HG03103 (cell line): ENCODE results near the gene MYEF2.

ENCODE experiments used
- ATAC-seq: cut with Tn5 transposase; IDR thresholded peaks from one replicate; pipeline ENCODE4 v1.9.1; 2021; ENCODE audit warnings: low read depth; ENCODE audit not compliant: unreplicated experiment

MYEF2 gene

GRCh38 chr15:48089702-48090101, 88.4 kb downstream of the MYEF2 start:
- no peak for ATAC-seq

DNA sequence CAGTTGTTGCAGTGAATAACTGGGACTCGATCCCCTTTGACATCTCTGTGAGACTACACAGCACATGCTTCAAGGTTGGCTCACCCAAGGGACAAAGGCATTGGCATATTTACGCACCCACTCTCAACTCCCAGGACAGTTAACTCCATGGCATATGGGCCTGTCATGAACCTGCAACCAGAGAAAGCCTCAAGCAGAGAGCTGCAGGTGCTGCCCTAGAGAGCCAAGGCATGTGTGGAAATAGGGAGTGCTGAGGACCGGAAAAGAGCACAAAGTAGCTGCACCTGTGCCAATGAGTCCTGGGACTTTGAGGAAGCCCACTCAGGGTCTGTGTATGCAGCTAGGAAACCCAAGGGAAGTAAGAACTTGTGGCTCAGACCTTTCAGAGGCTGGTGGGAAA, 90.3 kb downstream of the MYEF2 start:
- no peak for ATAC-seq

DNA sequence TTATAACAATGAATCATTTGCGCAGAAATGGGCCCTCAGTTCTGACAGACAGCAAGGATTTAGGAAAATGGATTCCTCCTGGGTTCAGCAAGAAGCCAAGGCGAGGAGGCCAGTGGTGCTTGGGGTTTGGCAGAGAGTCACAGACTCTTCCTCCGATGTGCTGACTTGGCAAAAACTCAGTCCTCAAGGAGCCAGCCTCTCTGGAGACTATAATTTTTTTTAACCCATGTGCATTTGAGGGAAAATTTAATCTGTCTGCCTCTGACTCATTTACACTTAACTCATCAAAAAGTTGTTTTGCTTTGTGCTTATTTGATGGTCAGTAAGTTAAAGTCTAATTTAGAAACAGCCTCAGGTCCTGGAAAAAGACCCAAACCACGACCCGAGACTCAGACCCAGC, 91.5 kb downstream of the MYEF2 start:
- no peak for ATAC-seq

DNA sequence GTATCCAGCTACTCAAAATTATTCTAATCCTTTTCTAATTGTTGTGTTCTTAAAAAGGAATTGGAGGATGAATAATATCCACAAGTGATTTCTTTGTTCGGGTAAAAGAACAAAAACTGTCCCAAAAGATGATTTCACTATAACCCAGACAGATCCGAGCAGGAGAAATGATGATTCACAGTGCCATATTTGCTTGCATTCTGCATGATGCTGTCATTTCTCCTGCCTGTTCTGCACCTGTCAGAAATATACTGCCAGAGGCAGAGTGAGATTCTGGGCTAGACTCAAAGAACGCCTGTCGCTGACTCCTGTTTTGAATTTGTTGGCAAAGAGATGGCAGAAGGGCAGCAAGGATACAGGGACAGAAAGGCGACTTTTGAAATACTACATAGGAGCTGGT, 92.0 kb downstream of the MYEF2 start:
- ATAC-seq, result no peak

GRCh38 chr15:48085591-48085930, 92.5 kb downstream of the MYEF2 start:
- ATAC-seq, result no peak

- no peak for ATAC-seq
Observed at GRCh38 chr15:48084759-48085590, 93.1 kb downstream of the MYEF2 start.
